Astrocyte (in vitro differentiated cells and primary cell): Measurements from ENCODE around the gene ZNF334.

Experiments used
- EZH2 ChIP-seq: IDR thresholded peaks from 2 replicates; pipeline ENCODE4 v1.6.1; 2012; ENCODE audit warnings: mild to moderate bottlenecking, low read length, inconsistent platforms; ENCODE audit not compliant: insufficient read depth
- TF ChIP-seq, protein P1 (sequence below): IDR thresholded peaks from 2 replicates; pipeline ENCODE4 v1.5.1; 2011; ENCODE audit warnings: low read depth, mild to moderate bottlenecking, inconsistent platforms, low read length, moderate library complexity; ENCODE audit not compliant: insufficient read depth

- TF ChIP-seq, protein P1, sequence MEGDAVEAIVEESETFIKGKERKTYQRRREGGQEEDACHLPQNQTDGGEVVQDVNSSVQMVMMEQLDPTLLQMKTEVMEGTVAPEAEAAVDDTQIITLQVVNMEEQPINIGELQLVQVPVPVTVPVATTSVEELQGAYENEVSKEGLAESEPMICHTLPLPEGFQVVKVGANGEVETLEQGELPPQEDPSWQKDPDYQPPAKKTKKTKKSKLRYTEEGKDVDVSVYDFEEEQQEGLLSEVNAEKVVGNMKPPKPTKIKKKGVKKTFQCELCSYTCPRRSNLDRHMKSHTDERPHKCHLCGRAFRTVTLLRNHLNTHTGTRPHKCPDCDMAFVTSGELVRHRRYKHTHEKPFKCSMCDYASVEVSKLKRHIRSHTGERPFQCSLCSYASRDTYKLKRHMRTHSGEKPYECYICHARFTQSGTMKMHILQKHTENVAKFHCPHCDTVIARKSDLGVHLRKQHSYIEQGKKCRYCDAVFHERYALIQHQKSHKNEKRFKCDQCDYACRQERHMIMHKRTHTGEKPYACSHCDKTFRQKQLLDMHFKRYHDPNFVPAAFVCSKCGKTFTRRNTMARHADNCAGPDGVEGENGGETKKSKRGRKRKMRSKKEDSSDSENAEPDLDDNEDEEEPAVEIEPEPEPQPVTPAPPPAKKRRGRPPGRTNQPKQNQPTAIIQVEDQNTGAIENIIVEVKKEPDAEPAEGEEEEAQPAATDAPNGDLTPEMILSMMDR: no peak
- TF ChIP-seq EZH2: no peak
These were observed 54.3 kb downstream of the ZNF334 start for GRCh38 chr20:46458866-46459750.
